Measurements from ENCODE around the gene ASRGL1. TPM values are rescaled to one million over a fixed set of nuclear protein-coding genes. Genes with fewer than 3 reads are reported as not detected.

Gene ASRGL1
- total and polyA plus RNA-seq, 4 donors, result 3.7 to 15.2 (median 8.1) TPM

GRCh38 chr11:62421996-62422395 lies 84.7 kb downstream of the ASRGL1 start:
- peaks cover 2 to 20% (median 16%) of the 10 kb centered on the region in 4 donors for H3K4me1 ChIP-seq (ENCODE audit: control insufficient read depth in 4 of 4, insufficient read depth in 4 of 4, low read length in 3 of 4)
- H3K9me3 ChIP-seq (ENCODE audit: control insufficient read depth in 4 of 4, low read length in 3 of 4), result no peaks in the 10 kb centered on the region
- TF ChIP-seq MAX (IDR thresholded peaks at IDR 0.05) (no peak), RAD21 (IDR thresholded peaks at IDR 0.05) (no peak), RXRA (IDR thresholded peaks at IDR 0.05) (no peak), ZBTB33 (IDR thresholded peaks at IDR 0.05) (no peak), HNF4G (IDR thresholded peaks at IDR 0.05) (no peak)
- no peak for DNase-seq (ENCODE audit: low spot score)
- no peaks in the 10 kb centered on the region for H3K36me3 ChIP-seq (ENCODE audit: control insufficient read depth in 4 of 4, insufficient read depth in 3 of 4, low read depth in 1 of 4, low read length in 3 of 4)
- WGBS, result 89% methylated on average over 7 of the region's 7 CpGs
- no peak overlapping the region for H3K27ac ChIP-seq (ENCODE audit: low read depth in 1 of 2, low read length in 2 of 2)
- no peak overlapping the region for H3K9ac ChIP-seq (ENCODE audit: low read depth in 1 of 2, low read length in 2 of 2)
- no peaks in the 10 kb centered on the region for H3K27me3 ChIP-seq (ENCODE audit: control insufficient read depth in 4 of 4, insufficient read depth in 4 of 4, low read length in 3 of 4)
- no peak overlapping the region for H3K4me3 ChIP-seq (ENCODE audit: low read depth in 1 of 3, low read length in 3 of 3)

GRCh38 chr11:62423012-62423411 lies 85.8 kb downstream of the ASRGL1 start:
- no peak overlapping the region for H3K4me3 ChIP-seq (ENCODE audit: low read depth in 1 of 3, low read length in 3 of 3)
- no peak for TF ChIP-seq ATF3 (IDR thresholded peaks at IDR 0.05)
- no peak for TF ChIP-seq RXRA (IDR thresholded peaks at IDR 0.05)
- TF ChIP-seq TAF1 (conservative IDR thresholded peaks at IDR 0.05), result no peak
- TF ChIP-seq NR2F2 (IDR thresholded peaks at IDR 0.05), result no peak
- no peak for TF ChIP-seq HNF4A (conservative IDR thresholded peaks at IDR 0.05)
- no peak for DNase-seq (ENCODE audit: low spot score)
- no peaks in the 10 kb centered on the region for H3K27me3 ChIP-seq (ENCODE audit: control insufficient read depth in 4 of 4, insufficient read depth in 4 of 4, low read length in 3 of 4)
- WGBS, result 90% methylated on average over 4 of the region's 4 CpGs
- no peaks in the 10 kb centered on the region for H3K36me3 ChIP-seq (ENCODE audit: control insufficient read depth in 4 of 4, insufficient read depth in 3 of 4, low read depth in 1 of 4, low read length in 3 of 4)
- no peak overlapping the region for H3K27ac ChIP-seq (ENCODE audit: low read depth in 1 of 2, low read length in 2 of 2)
- H3K9ac ChIP-seq (ENCODE audit: low read depth in 1 of 2, low read length in 2 of 2), result no peak overlapping the region
- no peaks in the 10 kb centered on the region for H3K9me3 ChIP-seq (ENCODE audit: control insufficient read depth in 4 of 4, low read length in 3 of 4)
- peaks cover 2 to 24% (median 18%) of the 10 kb centered on the region in 4 donors for H3K4me1 ChIP-seq (ENCODE audit: control insufficient read depth in 4 of 4, insufficient read depth in 4 of 4, low read length in 3 of 4)

GRCh38 chr11:62427630-62428233 lies 90.5 kb downstream of the ASRGL1 start:
- no peaks in the 10 kb centered on the region for H3K9me3 ChIP-seq (ENCODE audit: control insufficient read depth in 4 of 4, low read length in 3 of 4)
- peak overlapping the region; percentile 61 to 66 for H3K27ac ChIP-seq (ENCODE audit: low read depth in 1 of 2, low read length in 2 of 2)
- no peak overlapping the region for H3K4me3 ChIP-seq (ENCODE audit: low read depth in 1 of 3, low read length in 3 of 3)
- no peak overlapping the region for H3K9ac ChIP-seq (ENCODE audit: low read depth in 1 of 2, low read length in 2 of 2)
- 42% methylated on average over 6 of the region's 6 CpGs for WGBS
- no peak for TF ChIP-seq ZBTB33 (IDR thresholded peaks at IDR 0.05)
- TF ChIP-seq CTCF (IDR thresholded peaks at IDR 0.05; ENCODE audit: low read depth, low read length, missing input control), result no peak
- TF ChIP-seq RXRA (IDR thresholded peaks at IDR 0.05), result no peak
- no peak for TF ChIP-seq SP1 (IDR thresholded peaks at IDR 0.05)
- no peak for TF ChIP-seq GABPA (IDR thresholded peaks at IDR 0.05 in 1 of 2, conservative IDR thresholded peaks at IDR 0.05 in 1 of 2)
- TF ChIP-seq NR2F2 (IDR thresholded peaks at IDR 0.05), result no peak
- TF ChIP-seq MAX (IDR thresholded peaks at IDR 0.05), result no peak
- TF ChIP-seq YY1 (IDR thresholded peaks at IDR 0.05), result peak; percentile 81
- peaks cover 9 to 33% (median 29%) of the 10 kb centered on the region in 4 donors for H3K4me1 ChIP-seq (ENCODE audit: control insufficient read depth in 4 of 4, insufficient read depth in 4 of 4, low read length in 3 of 4)
- no peak for DNase-seq (ENCODE audit: low spot score)
- no peaks in the 10 kb centered on the region for H3K36me3 ChIP-seq (ENCODE audit: control insufficient read depth in 4 of 4, insufficient read depth in 3 of 4, low read depth in 1 of 4, low read length in 3 of 4)
- H3K27me3 ChIP-seq (ENCODE audit: control insufficient read depth in 4 of 4, insufficient read depth in 4 of 4, low read length in 3 of 4), result no peaks in the 10 kb centered on the region
